ENCODE results near the gene MEIS1. TPM values are rescaled to one million over a fixed set of nuclear protein-coding genes. Genes with fewer than 3 reads are reported as not detected.

The MEIS1 gene
- polyA plus RNA-seq, 1 experiment = 107 TPM

DNA sequence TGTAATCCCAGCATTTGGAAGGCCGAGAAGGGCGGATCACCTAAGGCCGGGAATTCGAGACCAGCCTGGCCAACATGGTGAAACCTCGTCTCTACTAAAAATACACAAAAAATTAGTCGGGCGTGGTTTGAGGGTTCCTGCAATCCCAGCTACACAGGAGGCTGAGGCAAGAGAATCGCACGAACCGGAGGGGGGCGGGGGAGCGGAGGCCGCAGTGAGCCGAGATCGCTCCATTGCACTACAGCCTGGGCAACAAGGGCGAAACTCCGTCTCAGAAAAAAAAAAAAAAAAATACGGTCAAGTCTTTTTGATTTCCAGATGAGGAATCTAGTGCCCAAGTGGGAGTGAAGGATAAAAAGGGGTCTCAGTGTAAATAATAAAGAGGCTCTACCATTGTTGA lies 16.5 kb upstream of the MEIS1 start:
- TF ChIP-seq, protein P1, sequence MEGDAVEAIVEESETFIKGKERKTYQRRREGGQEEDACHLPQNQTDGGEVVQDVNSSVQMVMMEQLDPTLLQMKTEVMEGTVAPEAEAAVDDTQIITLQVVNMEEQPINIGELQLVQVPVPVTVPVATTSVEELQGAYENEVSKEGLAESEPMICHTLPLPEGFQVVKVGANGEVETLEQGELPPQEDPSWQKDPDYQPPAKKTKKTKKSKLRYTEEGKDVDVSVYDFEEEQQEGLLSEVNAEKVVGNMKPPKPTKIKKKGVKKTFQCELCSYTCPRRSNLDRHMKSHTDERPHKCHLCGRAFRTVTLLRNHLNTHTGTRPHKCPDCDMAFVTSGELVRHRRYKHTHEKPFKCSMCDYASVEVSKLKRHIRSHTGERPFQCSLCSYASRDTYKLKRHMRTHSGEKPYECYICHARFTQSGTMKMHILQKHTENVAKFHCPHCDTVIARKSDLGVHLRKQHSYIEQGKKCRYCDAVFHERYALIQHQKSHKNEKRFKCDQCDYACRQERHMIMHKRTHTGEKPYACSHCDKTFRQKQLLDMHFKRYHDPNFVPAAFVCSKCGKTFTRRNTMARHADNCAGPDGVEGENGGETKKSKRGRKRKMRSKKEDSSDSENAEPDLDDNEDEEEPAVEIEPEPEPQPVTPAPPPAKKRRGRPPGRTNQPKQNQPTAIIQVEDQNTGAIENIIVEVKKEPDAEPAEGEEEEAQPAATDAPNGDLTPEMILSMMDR (IDR thresholded peaks at IDR 0.05; ENCODE audit: low read depth, low read length) = no peak
- Histone ChIP-seq H3K4me3 (ENCODE audit: low read depth, low read length) (no peak overlapping the region), H3K9me3 (ENCODE audit: control insufficient read depth, insufficient read depth, low read length) (no peaks in the 10 kb centered on the region), H3K27ac (ENCODE audit: low read depth, low read length) (no peak overlapping the region), H3K27me3 (ENCODE audit: control insufficient read depth, insufficient read depth, low read length) (no peaks in the 10 kb centered on the region)
- DNase-seq (ENCODE audit: low read depth, low spot score) = no peak
- POLR2A ChIA-PET = no interaction called here
- CTCF ChIA-PET = interaction anchor here (0.6 to 1.9 kb wide), 2 partner anchors 11 to 1637 kb away, joined by 3 to 6 read pairs; no protein-coding TSS in a partner anchor

DNA sequence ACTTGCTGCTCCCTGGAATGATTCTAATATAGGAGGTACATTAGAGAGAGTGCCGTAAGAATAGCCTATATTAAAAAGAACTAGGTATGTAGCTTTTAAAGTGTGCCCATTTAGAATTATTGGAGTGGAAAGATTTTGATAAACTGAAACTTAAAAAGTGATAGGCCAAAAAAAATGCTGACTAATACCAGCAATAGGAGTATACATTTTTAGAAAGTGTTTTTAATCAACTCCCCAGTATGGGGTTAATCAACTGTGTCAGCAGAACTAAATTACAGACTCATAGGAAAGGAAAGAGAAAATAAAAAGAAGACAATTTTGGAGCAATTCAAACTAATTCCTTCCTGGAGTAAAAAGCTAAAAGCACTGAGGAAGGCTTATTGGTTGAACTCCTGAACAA lies 13.3 kb upstream of the MEIS1 start:
- POLR2A ChIA-PET = no interaction called here
- H3K4me3 ChIP-seq (ENCODE audit: low read depth, low read length) = no peak overlapping the region

DNA sequence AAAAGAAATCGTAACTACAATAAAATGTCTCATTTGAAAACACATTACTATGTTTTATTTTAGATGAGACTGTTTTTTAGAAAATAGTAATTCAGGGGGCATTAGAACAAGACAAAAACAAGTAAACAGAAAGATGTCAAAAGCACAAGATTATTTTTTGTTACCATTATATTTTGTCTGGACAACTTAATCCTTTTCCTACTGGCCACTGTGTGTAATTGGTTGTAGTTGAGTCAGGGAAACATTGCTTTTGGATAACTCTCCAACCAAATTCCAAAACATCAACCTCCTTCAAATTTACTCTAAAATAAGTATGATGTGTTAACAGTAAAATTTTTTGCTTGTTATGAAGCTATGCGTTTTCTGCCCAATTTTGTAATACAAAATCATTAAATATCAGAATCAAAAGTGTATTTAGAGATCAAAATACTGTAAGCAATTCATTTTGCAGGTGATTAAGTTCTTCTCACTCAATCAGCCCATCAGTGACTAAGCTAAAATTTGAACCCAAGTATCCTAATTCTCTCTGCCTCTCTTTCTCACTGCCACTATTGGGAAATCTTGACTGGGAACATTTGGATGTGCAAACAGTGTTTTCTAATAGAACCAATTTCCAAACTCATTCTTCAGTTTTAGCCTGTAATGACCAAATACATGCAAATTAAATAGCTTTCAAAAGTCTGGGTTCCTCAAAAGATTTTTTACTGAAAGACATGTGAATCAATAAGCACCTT lies 11.4 kb upstream of the MEIS1 start:
- Histone ChIP-seq H3K4me3 (ENCODE audit: low read depth, low read length) (no peak overlapping the region), H3K27ac (ENCODE audit: low read depth, low read length) (no peak overlapping the region), H3K27me3 (ENCODE audit: control insufficient read depth, insufficient read depth, low read length) (no peaks in the 10 kb centered on the region), H3K9me3 (ENCODE audit: control insufficient read depth, insufficient read depth, low read length) (peaks cover 3% of the 10 kb centered on the region; the same call in 1 of the 2 replicates)
- TF ChIP-seq, protein P1 (IDR thresholded peaks at IDR 0.05; ENCODE audit: low read depth, low read length) = 0 out of 2 replicates have a peak, but pooled peaks have one; percentile 16
- ChIA-PET CTCF (interaction anchor here (1.1 to 1.8 kb wide), 2 partner anchors 783 to 792 kb away, joined by 3 to 5 read pairs; no protein-coding TSS in a partner anchor), POLR2A (no interaction called here)
- no peak for DNase-seq (ENCODE audit: low read depth, low spot score)

More for the DNA sequence above, 13.3 kb upstream of the MEIS1 start:
- peaks cover 3% of the 10 kb centered on the region; the same call in 1 of the 2 replicates for H3K9me3 ChIP-seq (ENCODE audit: control insufficient read depth, insufficient read depth, low read length)
- H3K27me3 ChIP-seq (ENCODE audit: control insufficient read depth, insufficient read depth, low read length) = no peaks in the 10 kb centered on the region
- no peak overlapping the region for H3K27ac ChIP-seq (ENCODE audit: low read depth, low read length)
- DNase-seq (ENCODE audit: low read depth, low spot score) = no peak
- CTCF ChIA-PET = no interaction called here
- TF ChIP-seq, protein P1 (IDR thresholded peaks at IDR 0.05; ENCODE audit: low read depth, low read length) = no peak

DNA sequence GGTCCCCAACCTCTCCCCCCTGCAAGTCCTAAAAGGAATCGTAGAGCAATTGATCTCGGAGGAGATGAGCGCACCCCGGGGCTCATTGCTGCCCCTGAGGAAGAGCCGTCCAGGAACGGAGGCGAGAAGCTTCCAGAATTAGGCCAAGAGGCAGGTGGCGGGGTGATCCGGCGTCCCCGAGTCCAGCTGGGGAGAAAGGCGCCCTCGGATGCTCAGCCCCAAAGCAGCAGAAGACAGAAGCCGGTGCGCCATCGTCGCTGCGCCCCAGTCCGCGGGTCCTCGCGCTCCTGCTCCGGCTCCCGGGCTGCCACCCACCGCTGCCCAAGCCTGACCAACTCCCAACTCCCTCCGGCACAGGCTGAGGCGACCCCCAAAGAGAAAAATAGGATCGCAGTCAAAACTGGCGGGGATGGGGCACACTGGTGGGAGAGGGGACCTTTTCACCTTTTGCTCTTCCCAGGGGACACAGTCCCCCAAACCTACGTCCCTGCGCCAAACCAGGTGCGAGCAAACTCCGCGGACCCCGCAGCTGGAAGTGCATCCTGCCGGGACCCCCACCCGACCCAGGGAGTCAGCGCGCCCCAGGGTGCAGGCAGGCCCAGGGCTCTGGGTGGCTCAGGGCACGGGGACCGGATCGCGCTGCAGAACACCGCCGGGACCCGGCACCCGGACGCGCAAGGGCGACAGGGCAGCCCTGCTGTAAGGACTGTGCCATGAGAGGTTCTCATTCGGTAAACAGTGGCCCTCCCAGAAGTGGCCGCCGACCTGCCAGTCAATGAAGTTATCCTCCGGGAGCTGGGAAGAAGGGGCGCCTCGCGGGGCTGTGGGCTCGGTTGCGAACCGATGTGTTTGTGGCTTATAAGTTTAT lies 8.4 kb upstream of the MEIS1 start:
- TF ChIP-seq, protein P1 (IDR thresholded peaks at IDR 0.05; ENCODE audit: low read depth, low read length) = no peak

More for the DNA sequence above, 8.4 kb upstream of the MEIS1 start:
- ChIA-PET POLR2A (no interaction called here), CTCF (interaction anchor here (1.3 to 2.2 kb wide), 3 partner anchors 22 to 1414 kb away, joined by 3 to 8 read pairs (median 4); no protein-coding TSS in a partner anchor)
- peak overlapping the region; percentile 63 for H3K4me3 ChIP-seq (ENCODE audit: low read depth, low read length)
- H3K27me3 ChIP-seq (ENCODE audit: control insufficient read depth, insufficient read depth, low read length) = no peaks in the 10 kb centered on the region
- no peak for DNase-seq (ENCODE audit: low read depth, low spot score)
- no peak overlapping the region for H3K27ac ChIP-seq (ENCODE audit: low read depth, low read length)
- H3K9me3 ChIP-seq (ENCODE audit: control insufficient read depth, insufficient read depth, low read length) = peaks cover 3% of the 10 kb centered on the region; the same call in 1 of the 2 replicates
